GM19238 (cell line): ENCODE results near the gene LRIT1.

Experiments used
- DNase-seq: peaks from one replicate; pipeline ENCODE4 v3.0.0; 2011; ENCODE audit warnings: low spot score; ENCODE audit not compliant: insufficient read length

LRIT1 gene

GRCh38 chr10:84193846-84194423 lies 47.4 kb downstream of the LRIT1 start:
- no peak for DNase-seq

GRCh38 chr10:84193327-84193726 lies 48.0 kb downstream of the LRIT1 start:
- DNase-seq: no peak

GRCh38 chr10:84191106-84191505 lies 50.2 kb downstream of the LRIT1 start:
- DNase-seq: no peak

- DNase-seq: no peak
These were observed 50.7 kb downstream of the LRIT1 start for GRCh38 chr10:84190621-84191020.

GRCh38 chr10:84188815-84189214 lies 52.5 kb downstream of the LRIT1 start:
- no peak for DNase-seq

- DNase-seq: no peak
These were observed 55.7 kb downstream of the LRIT1 start for GRCh38 chr10:84185526-84186175.

- no peak for DNase-seq
These were observed 56.8 kb downstream of the LRIT1 start for GRCh38 chr10:84184517-84184916.

- no peak for DNase-seq
These were observed 59.7 kb downstream of the LRIT1 start for GRCh38 chr10:84181631-84182030.
